Measurements from ENCODE around the gene RGS18.

The RGS18 gene

DNA sequence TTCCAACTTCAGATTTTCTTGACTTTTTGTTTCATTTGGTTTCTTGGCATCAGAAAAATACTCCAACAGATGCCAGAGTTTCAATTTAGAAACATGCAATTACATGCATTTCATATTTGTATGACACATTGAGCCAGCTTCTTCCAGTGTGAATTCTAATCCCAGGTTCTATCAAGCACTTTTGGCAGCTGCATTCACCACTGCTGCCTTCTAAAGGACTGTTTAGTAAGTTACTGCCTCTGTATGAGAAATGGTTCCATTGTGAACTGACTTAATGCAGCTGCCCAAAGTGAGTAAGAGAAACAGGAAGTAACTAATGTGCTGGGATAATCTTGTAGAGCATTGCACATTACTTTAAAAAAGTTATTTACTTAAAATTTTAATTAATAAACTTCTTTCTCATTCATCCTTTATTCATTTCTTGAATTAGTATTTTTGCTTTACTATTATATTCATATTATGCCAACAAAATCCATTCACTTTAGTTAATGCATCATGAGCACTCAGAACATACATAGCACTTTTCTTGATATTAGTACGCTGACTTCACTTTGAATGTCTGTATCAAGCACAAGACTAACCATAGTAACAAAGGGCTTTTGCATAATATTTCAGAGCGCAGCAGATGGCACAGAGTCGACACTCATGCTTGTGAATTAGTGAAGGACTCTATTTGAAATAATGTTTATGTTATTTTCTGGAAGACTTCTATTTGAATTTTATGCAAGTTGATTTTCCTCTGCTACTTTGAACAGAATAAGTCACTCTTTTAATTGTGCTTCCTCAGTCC lies 9.8 kb downstream of the RGS18 start:
- Histone ChIP-seq H3K4me3 (ENCODE audit: low read length) (no peak overlapping the region), H3K4me1 (ENCODE audit: insufficient read depth, low read length) (no peaks in the 10 kb centered on the region), H3K9ac (ENCODE audit: low read depth, low read length) (no peak overlapping the region), H3K27me3 (ENCODE audit: insufficient read depth, low read length) (no peaks in the 10 kb centered on the region), H3K27ac (ENCODE audit: low read length) (no peak overlapping the region), H3K36me3 (ENCODE audit: insufficient read depth, low read depth, low read length) (no peaks in the 10 kb centered on the region), H3K9me3 (ENCODE audit: insufficient read depth, low read depth, low read length) (no peaks in the 10 kb centered on the region)

DNA sequence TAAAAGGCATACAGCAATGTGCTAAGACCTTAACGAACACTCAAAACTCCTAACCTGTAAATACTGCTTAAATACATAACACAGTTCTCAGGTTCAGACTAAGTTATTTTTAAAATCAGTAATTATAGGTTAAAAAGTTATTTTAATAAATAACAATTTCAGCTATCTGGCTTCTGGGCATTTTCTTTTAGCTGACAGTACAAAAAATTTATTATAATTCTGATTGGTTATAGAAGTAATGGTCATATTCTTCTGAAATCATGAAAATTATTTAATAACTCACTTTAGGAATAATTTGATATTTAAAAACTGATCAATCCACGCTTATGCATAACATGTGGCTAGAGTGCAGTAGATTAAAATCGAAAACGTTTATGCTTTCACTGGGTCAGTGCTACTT lies 10.7 kb downstream of the RGS18 start:
- no peaks in the 10 kb centered on the region for H3K9me3 ChIP-seq (ENCODE audit: insufficient read depth, low read depth, low read length)
- no peaks in the 10 kb centered on the region for H3K36me3 ChIP-seq (ENCODE audit: insufficient read depth, low read depth, low read length)
- H3K27me3 ChIP-seq (ENCODE audit: insufficient read depth, low read length) = no peaks in the 10 kb centered on the region
- no peak overlapping the region for H3K4me3 ChIP-seq (ENCODE audit: low read length)
- H3K9ac ChIP-seq (ENCODE audit: low read depth, low read length) = no peak overlapping the region
- no peak overlapping the region for H3K27ac ChIP-seq (ENCODE audit: low read length)
- no peaks in the 10 kb centered on the region for H3K4me1 ChIP-seq (ENCODE audit: insufficient read depth, low read length)

DNA sequence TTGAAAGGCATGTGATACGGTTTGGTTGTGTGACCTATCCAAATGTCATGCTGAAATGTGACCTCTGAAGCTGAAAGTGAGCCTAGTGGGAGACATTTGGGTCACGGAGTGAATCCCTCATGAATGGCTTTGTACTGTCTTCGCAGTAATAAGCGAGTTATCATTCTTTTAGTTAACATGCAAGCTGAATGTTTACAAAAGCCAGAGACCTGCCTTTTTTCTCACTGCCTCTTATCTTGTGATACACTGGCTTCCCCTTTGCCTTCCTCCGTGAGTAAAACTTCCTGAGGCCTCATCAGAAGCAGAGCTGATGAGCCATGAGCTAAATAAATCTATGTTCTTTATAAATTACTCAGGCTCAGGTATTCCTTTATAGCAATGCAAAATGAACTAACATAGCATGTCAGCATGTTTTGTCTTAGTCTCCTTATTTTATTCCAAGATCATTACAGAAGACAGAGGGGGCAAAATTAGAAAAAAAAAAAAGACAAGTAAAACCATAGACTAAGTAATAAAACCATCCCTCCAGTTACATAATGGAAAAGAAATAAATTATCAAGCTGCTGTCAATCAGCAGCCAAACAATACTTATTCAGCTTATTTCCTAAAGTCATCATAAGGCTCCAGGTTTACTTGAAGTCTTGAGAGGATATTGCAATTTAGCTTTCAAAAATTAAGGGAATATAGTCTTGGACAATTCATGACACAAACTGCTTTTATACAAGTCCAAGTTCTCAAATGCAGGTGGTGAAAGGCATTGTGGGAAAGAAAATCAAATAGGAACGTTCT lies 12.1 kb downstream of the RGS18 start:
- no peak overlapping the region for H3K27ac ChIP-seq (ENCODE audit: low read length)
- no peaks in the 10 kb centered on the region for H3K36me3 ChIP-seq (ENCODE audit: insufficient read depth, low read depth, low read length)
- no peak overlapping the region for H3K9ac ChIP-seq (ENCODE audit: low read depth, low read length)
- no peaks in the 10 kb centered on the region for H3K27me3 ChIP-seq (ENCODE audit: insufficient read depth, low read length)
- H3K9me3 ChIP-seq (ENCODE audit: insufficient read depth, low read depth, low read length) = no peaks in the 10 kb centered on the region
- no peak overlapping the region for H3K4me3 ChIP-seq (ENCODE audit: low read length)
- H3K4me1 ChIP-seq (ENCODE audit: insufficient read depth, low read length) = no peaks in the 10 kb centered on the region

DNA sequence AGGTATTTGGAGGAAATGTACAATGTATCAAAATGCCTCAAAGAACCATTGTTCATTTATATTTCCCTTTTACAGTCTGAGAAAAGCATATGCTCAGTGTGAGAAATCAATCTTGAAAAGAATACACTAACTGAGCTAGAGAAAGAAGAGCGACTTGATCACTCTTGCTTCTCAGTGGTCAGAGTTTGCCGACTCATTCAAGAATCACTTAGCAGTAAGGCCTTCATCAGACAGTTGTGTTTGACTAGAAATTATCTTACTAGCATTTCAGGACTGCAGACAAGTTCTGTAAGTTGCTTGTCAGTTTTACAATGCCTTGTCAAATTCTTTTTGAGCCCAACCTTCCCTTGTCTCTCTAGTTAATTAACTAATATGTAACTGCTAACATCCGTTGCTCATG lies 12.9 kb downstream of the RGS18 start:
- H3K9ac ChIP-seq (ENCODE audit: low read depth, low read length) = no peak overlapping the region
- H3K27me3 ChIP-seq (ENCODE audit: insufficient read depth, low read length) = no peaks in the 10 kb centered on the region
- no peaks in the 10 kb centered on the region for H3K36me3 ChIP-seq (ENCODE audit: insufficient read depth, low read depth, low read length)
- H3K9me3 ChIP-seq (ENCODE audit: insufficient read depth, low read depth, low read length) = no peaks in the 10 kb centered on the region
- H3K4me1 ChIP-seq (ENCODE audit: insufficient read depth, low read length) = no peaks in the 10 kb centered on the region
- no peak overlapping the region for H3K4me3 ChIP-seq (ENCODE audit: low read length)
- no peak overlapping the region for H3K27ac ChIP-seq (ENCODE audit: low read length)

DNA sequence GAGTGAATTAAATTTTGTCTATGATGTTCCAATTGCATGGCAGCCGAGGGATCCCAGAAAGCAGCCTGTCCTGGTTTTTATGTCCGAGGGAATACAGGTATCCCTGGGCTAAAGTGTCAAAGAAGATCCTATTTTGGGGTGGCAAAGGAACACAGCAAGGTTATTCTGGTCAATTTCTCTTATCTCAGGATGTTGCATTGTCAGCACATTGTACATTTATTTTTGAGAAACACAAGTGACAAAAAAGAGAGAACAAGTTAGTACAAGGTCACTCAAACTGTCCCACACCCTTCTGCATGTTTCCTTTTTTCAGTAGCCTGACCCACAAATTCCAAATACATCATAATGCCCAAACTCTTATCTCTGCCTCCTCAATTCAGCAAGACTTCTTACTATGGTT lies 17.7 kb downstream of the RGS18 start:
- no peak overlapping the region for H3K9ac ChIP-seq (ENCODE audit: low read depth, low read length)
- H3K27ac ChIP-seq (ENCODE audit: low read length) = no peak overlapping the region
- no peaks in the 10 kb centered on the region for H3K27me3 ChIP-seq (ENCODE audit: insufficient read depth, low read length)
- no peaks in the 10 kb centered on the region for H3K36me3 ChIP-seq (ENCODE audit: insufficient read depth, low read depth, low read length)
- H3K4me3 ChIP-seq (ENCODE audit: low read length) = no peak overlapping the region
- no peaks in the 10 kb centered on the region for H3K9me3 ChIP-seq (ENCODE audit: insufficient read depth, low read depth, low read length)
- no peaks in the 10 kb centered on the region for H3K4me1 ChIP-seq (ENCODE audit: insufficient read depth, low read length)

DNA sequence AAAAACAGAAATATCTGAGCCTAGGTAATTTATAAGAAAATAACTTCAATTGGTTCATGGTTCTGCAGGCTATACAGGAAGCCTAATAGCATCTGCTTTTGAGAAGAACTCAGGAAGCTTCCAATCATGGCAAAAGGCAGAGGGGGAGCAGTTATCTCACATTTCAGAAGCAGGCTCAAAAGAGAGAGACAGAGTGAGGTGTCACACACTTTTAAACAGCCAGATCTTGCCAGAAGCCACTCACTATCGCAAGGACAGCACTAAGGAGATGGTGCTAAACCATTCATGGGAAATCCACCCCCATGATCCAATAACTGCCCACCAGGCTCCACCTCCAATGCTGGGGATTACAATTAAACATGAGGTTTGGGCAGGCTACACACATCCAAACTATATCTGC lies 25.5 kb downstream of the RGS18 start:
- H3K27me3 ChIP-seq (ENCODE audit: insufficient read depth, low read length) = no peaks in the 10 kb centered on the region
- no peak overlapping the region for H3K4me3 ChIP-seq (ENCODE audit: low read length)
- no peaks in the 10 kb centered on the region for H3K4me1 ChIP-seq (ENCODE audit: insufficient read depth, low read length)
- H3K27ac ChIP-seq (ENCODE audit: low read length) = no peak overlapping the region
- no peak overlapping the region for H3K9ac ChIP-seq (ENCODE audit: low read depth, low read length)
- no peaks in the 10 kb centered on the region for H3K36me3 ChIP-seq (ENCODE audit: insufficient read depth, low read depth, low read length)
- no peaks in the 10 kb centered on the region for H3K9me3 ChIP-seq (ENCODE audit: insufficient read depth, low read depth, low read length)

DNA sequence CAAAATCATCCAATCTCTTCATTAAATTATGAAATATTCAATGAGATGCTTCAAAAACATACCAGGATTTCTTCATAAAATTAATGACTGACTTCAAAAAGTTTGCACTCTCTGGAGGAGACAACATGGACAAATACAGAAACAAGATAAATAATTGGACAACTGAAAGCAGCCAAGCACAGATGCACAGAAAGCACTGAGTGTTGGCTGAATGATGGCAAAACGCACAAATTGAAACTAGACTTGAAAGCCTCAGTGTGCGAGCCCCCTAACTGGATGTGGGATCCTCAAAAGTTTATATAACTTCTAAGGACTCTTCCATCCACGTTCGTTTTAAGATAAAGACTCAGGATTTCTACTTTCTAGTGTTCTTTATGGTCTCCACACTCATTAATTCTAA lies 27.9 kb downstream of the RGS18 start:
- no peaks in the 10 kb centered on the region for H3K9me3 ChIP-seq (ENCODE audit: insufficient read depth, low read depth, low read length)
- H3K4me1 ChIP-seq (ENCODE audit: insufficient read depth, low read length) = no peaks in the 10 kb centered on the region
- no peak overlapping the region for H3K4me3 ChIP-seq (ENCODE audit: low read length)
- H3K36me3 ChIP-seq (ENCODE audit: insufficient read depth, low read depth, low read length) = no peaks in the 10 kb centered on the region
- no peak overlapping the region for H3K9ac ChIP-seq (ENCODE audit: low read depth, low read length)
- no peak overlapping the region for H3K27ac ChIP-seq (ENCODE audit: low read length)
- no peaks in the 10 kb centered on the region for H3K27me3 ChIP-seq (ENCODE audit: insufficient read depth, low read length)

DNA sequence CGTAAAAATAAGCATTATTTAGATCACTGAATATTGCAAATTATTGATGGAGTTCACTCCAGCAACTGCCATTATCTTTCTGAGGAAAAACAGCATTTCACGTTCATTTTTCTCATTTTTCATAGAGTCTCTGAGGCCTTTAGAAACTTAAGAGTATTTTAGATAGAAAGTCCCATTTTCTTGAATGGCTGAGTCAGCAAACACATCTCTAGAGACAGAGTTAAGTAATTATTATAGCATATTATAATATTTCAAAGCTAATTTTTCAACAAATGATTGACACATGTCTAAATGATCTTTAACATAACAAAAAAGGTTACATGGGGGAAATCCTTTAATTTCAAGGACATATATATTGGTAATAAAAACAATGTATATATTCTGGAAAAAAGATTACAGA lies 31.8 kb downstream of the RGS18 start:
- Histone ChIP-seq H3K36me3 (ENCODE audit: insufficient read depth, low read depth, low read length) (no peaks in the 10 kb centered on the region), H3K27ac (ENCODE audit: low read length) (no peak overlapping the region), H3K4me3 (ENCODE audit: low read length) (no peak overlapping the region), H3K27me3 (ENCODE audit: insufficient read depth, low read length) (no peaks in the 10 kb centered on the region), H3K4me1 (ENCODE audit: insufficient read depth, low read length) (no peaks in the 10 kb centered on the region), H3K9me3 (ENCODE audit: insufficient read depth, low read depth, low read length) (no peaks in the 10 kb centered on the region), H3K9ac (ENCODE audit: low read depth, low read length) (no peak overlapping the region)

DNA sequence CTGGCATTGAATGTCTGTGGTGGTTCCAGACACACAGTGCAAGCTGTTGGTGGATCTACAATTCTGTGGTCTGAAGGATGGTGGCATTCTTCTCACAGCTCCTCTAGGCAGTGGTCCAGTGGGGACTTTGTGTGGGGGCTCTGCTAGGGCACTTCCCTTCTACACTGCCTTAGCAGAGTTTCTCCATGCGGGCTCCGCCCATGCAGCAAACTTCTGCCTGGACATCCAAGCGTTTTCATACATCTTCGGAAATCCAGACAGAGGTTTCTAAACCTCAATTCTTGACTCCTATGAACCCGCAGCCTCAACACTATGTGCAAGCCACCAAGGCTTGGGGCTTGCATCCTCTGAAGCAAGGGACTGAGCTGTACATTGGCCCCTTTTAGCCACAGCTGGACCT lies 43.0 kb downstream of the RGS18 start:
- Histone ChIP-seq H3K4me1 (ENCODE audit: insufficient read depth, low read length) (no peaks in the 10 kb centered on the region), H3K27me3 (ENCODE audit: insufficient read depth, low read length) (no peaks in the 10 kb centered on the region), H3K27ac (ENCODE audit: low read length) (no peak overlapping the region), H3K9me3 (ENCODE audit: insufficient read depth, low read depth, low read length) (peaks cover 20% of the 10 kb centered on the region), H3K9ac (ENCODE audit: low read depth, low read length) (no peak overlapping the region), H3K4me3 (ENCODE audit: low read length) (no peak overlapping the region), H3K36me3 (ENCODE audit: insufficient read depth, low read depth, low read length) (no peaks in the 10 kb centered on the region)

DNA sequence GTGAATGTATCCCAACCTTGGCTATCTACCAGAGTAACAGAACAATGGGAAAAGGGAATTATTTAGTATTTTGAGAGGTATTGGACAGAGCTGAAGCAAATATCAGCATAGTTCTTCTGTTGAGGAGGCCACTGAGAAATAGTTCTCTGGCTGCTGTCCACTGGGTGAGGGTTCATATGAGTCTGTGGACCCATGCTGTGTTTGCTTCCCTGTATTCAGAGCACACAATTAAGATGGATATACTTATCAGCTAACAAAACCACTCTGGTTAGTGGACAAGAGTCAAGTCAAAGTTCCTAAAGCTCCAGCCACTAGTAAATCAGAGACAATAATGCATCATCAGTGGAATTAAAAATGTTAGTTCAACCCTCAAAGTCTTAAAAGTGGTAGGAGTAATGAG lies 66.1 kb downstream of the RGS18 start:
- H3K9ac ChIP-seq (ENCODE audit: low read depth, low read length) = no peak overlapping the region
- H3K4me1 ChIP-seq (ENCODE audit: insufficient read depth, low read length) = no peaks in the 10 kb centered on the region
- no peaks in the 10 kb centered on the region for H3K9me3 ChIP-seq (ENCODE audit: insufficient read depth, low read depth, low read length)
- no peak overlapping the region for H3K27ac ChIP-seq (ENCODE audit: low read length)
- no peak overlapping the region for H3K4me3 ChIP-seq (ENCODE audit: low read length)
- H3K27me3 ChIP-seq (ENCODE audit: insufficient read depth, low read length) = no peaks in the 10 kb centered on the region
- no peaks in the 10 kb centered on the region for H3K36me3 ChIP-seq (ENCODE audit: insufficient read depth, low read depth, low read length)

DNA sequence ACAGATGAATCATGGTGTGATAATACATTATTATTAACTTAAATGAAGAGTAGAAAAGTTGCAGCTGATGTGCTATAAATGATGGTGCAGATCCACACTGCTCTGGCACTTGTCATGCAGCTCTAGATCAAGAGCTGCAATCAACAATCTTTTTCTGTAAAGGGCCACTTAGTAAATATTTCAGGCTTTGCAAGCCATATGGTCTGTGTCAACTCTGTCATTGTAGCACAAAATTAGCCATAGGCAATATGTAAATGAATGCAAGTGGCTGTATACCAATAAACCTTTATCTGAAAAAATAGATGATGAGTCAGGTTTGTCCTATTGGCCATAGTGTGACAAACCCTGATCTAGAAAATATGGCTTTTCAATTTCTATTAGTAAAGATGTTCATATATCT lies 66.6 kb downstream of the RGS18 start:
- Histone ChIP-seq H3K9me3 (ENCODE audit: insufficient read depth, low read depth, low read length) (no peaks in the 10 kb centered on the region), H3K4me3 (ENCODE audit: low read length) (no peak overlapping the region), H3K9ac (ENCODE audit: low read depth, low read length) (no peak overlapping the region), H3K27me3 (ENCODE audit: insufficient read depth, low read length) (no peaks in the 10 kb centered on the region), H3K36me3 (ENCODE audit: insufficient read depth, low read depth, low read length) (no peaks in the 10 kb centered on the region), H3K27ac (ENCODE audit: low read length) (no peak overlapping the region), H3K4me1 (ENCODE audit: insufficient read depth, low read length) (no peaks in the 10 kb centered on the region)

DNA sequence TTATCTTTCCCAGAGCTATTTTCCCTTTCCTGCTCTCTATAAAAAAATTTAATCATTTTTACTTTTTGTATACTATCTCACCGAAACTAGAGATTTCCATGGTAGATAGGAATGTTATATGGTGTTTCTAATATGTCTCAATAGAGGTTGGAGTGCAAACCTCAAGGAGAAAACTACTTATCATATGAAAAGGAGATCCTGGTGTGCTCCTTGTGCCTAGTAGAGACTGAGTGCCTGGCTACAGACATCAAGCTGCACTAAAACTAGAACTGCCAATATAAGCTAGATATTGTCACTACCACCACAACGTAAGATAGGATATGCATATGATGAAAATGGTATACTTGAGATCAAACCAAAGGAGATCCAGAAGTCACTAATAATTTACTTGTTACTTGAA lies 67.0 kb downstream of the RGS18 start:
- Histone ChIP-seq H3K27ac (ENCODE audit: low read length) (no peak overlapping the region), H3K36me3 (ENCODE audit: insufficient read depth, low read depth, low read length) (no peaks in the 10 kb centered on the region)

More for the DNA sequence above, 67.0 kb downstream of the RGS18 start:
- Histone ChIP-seq H3K4me1 (ENCODE audit: insufficient read depth, low read length) (no peaks in the 10 kb centered on the region), H3K9ac (ENCODE audit: low read depth, low read length) (no peak overlapping the region), H3K27me3 (ENCODE audit: insufficient read depth, low read length) (no peaks in the 10 kb centered on the region), H3K4me3 (ENCODE audit: low read length) (no peak overlapping the region), H3K9me3 (ENCODE audit: insufficient read depth, low read depth, low read length) (no peaks in the 10 kb centered on the region)
